ENCODE measurements around the gene CRYBB1. TPM values are rescaled to one million over a fixed set of nuclear protein-coding genes. Genes with fewer than 3 reads are reported as not detected.

Gene CRYBB1
- total and polyA plus RNA-seq, 4 donors, result 0.17 to 2.3 (median 0.32) TPM; not detected in 1

DNA sequence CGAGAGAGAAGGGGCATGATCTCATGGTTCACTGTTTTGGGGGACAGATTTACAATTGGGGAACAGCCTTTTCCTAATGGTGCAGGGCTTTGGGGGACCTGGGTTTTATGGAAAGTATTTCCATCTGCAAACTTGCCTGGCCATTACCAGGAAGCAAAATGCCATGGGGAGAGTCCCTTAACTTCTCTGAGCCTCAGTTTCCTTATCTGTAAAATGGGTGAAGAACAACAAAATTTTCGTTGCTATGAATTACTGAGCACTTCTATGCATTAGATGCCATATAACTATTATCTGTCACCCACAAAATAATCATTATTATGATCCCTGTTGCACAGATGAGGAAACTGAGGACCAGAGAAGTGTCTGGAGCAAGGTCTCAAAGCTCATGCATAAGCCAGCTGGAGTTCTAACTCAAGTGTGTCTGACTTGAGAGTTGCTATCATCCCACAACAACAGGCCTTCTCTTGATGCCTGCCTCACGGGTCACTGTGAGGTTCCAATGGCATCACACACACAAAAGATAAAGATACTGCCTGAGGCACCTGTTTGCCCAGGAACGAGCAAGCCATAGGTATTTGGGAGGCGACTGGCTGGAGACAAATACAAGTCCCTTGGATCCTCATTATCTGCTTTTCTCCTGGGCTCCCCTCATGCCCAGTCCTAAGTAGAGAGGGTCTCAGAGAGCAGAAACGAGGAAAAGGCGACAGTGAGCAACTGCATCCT lies 43.7 kb downstream of the CRYBB1 start:
- no peak overlapping the region for H3K27ac ChIP-seq (ENCODE audit: low read depth in 1 of 2, low read length in 2 of 2)

More for the DNA sequence above, 43.7 kb downstream of the CRYBB1 start:
- H3K27me3 ChIP-seq (ENCODE audit: control insufficient read depth in 4 of 4, insufficient read depth in 4 of 4, low read length in 3 of 4), result no peaks in the 10 kb centered on the region
- H3K4me3 ChIP-seq (ENCODE audit: low read depth in 1 of 3, low read length in 3 of 3), result no peak overlapping the region
- no peaks in the 10 kb centered on the region for H3K9me3 ChIP-seq (ENCODE audit: control insufficient read depth in 4 of 4, low read length in 3 of 4)
- peaks cover 2 to 36% (median 19%) of the 10 kb centered on the region in 4 donors for H3K4me1 ChIP-seq (ENCODE audit: control insufficient read depth in 4 of 4, insufficient read depth in 4 of 4, low read length in 3 of 4)
- WGBS, result 87% methylated on average over 7 of the region's 7 CpGs
- no peak for DNase-seq (ENCODE audit: low spot score)
- peaks cover 0 to 4% (median 0%) of the 10 kb centered on the region in 4 donors for H3K36me3 ChIP-seq (ENCODE audit: control insufficient read depth in 4 of 4, insufficient read depth in 3 of 4, low read depth in 1 of 4, low read length in 3 of 4)
- no peak for TF ChIP-seq NR2F2 (IDR thresholded peaks at IDR 0.05)
- TF ChIP-seq, protein P1, sequence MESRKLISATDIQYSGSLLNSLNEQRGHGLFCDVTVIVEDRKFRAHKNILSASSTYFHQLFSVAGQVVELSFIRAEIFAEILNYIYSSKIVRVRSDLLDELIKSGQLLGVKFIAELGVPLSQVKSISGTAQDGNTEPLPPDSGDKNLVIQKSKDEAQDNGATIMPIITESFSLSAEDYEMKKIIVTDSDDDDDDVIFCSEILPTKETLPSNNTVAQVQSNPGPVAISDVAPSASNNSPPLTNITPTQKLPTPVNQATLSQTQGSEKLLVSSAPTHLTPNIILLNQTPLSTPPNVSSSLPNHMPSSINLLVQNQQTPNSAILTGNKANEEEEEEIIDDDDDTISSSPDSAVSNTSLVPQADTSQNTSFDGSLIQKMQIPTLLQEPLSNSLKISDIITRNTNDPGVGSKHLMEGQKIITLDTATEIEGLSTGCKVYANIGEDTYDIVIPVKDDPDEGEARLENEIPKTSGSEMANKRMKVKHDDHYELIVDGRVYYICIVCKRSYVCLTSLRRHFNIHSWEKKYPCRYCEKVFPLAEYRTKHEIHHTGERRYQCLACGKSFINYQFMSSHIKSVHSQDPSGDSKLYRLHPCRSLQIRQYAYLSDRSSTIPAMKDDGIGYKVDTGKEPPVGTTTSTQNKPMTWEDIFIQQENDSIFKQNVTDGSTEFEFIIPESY (IDR thresholded peaks at IDR 0.05), result no peak
- no peak for TF ChIP-seq FOXA1 (IDR thresholded peaks at IDR 0.05)
- TF ChIP-seq GABPA (IDR thresholded peaks at IDR 0.05 in 1 of 2, conservative IDR thresholded peaks at IDR 0.05 in 1 of 2), result no peak
- TF ChIP-seq JUND (IDR thresholded peaks at IDR 0.05), result no peak
- no peak for TF ChIP-seq RAD21 (IDR thresholded peaks at IDR 0.05)
- TF ChIP-seq, protein P2, sequence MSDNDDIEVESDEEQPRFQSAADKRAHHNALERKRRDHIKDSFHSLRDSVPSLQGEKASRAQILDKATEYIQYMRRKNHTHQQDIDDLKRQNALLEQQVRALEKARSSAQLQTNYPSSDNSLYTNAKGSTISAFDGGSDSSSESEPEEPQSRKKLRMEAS (IDR thresholded peaks at IDR 0.05), result no peak
- TF ChIP-seq HNF4G (IDR thresholded peaks at IDR 0.05), result no peak
- TF ChIP-seq, protein P3, sequence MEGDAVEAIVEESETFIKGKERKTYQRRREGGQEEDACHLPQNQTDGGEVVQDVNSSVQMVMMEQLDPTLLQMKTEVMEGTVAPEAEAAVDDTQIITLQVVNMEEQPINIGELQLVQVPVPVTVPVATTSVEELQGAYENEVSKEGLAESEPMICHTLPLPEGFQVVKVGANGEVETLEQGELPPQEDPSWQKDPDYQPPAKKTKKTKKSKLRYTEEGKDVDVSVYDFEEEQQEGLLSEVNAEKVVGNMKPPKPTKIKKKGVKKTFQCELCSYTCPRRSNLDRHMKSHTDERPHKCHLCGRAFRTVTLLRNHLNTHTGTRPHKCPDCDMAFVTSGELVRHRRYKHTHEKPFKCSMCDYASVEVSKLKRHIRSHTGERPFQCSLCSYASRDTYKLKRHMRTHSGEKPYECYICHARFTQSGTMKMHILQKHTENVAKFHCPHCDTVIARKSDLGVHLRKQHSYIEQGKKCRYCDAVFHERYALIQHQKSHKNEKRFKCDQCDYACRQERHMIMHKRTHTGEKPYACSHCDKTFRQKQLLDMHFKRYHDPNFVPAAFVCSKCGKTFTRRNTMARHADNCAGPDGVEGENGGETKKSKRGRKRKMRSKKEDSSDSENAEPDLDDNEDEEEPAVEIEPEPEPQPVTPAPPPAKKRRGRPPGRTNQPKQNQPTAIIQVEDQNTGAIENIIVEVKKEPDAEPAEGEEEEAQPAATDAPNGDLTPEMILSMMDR (IDR thresholded peaks at IDR 0.05; ENCODE audit: low read depth, low read length, missing input control), result no peak
- no peak for TF ChIP-seq SP1 (IDR thresholded peaks at IDR 0.05)
- no peak for TF ChIP-seq EGR1 (IDR thresholded peaks at IDR 0.05; ENCODE audit: low read depth in 2 of 2)
- TF ChIP-seq TAF1 (conservative IDR thresholded peaks at IDR 0.05), result no peak
- TF ChIP-seq REST (IDR thresholded peaks at IDR 0.05), result no peak
- TF ChIP-seq FOXA2 (IDR thresholded peaks at IDR 0.05), result no peak
- no peak for TF ChIP-seq YY1 (IDR thresholded peaks at IDR 0.05)
- no peak overlapping the region for H3K9ac ChIP-seq (ENCODE audit: low read depth in 1 of 2, low read length in 2 of 2)

Data from liver (tissue), 9 donors.